ENCODE data around the gene PIEZO1. TPM values are rescaled to one million over a fixed set of nuclear protein-coding genes. Genes with fewer than 3 reads are reported as not detected.

PIEZO1 gene
- total RNA-seq, 2 donors from 2014 or later: 84.1 to 97.0 TPM

DNA sequence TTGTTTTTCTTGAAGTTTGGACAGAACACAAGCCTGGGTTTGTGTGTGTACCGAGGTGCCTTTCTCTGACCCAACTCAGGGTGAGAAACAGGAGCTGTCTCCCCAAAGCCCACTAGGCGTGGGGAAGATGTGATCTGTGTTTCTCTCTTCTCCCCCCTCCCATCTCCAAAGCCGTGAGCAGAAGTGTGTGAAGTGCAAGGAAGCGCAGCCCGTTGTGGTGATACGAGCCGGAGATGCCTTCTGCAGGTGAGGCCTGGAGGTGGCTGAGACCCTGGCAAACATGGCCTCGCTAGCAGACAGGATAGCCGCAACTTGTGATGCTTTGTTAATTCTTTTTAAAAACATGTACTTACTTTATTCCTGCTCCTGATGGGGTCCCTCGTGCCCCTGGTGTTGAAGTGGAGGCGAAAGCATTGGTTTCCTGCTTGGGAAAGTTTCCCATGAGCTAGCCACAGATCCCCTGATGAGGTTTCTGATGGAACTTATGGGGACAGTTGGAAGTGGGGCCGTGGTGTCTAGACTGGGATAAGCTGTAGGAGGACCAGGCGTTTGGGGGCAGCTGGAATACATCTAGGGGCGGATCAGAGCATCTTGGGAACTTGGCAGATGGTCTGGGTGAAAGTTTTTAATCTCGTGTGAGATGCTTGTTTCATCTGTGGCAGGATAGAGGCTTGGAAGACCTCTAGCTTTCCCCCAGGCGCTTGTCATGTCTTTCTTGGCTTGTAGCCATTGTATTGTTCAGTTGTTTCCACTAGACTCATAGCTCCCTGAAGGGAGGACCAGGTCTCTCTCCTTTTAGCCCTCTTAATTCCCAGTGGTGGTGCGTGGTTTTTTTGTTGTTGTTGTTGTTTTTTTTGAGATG, 77.8 kb downstream of the PIEZO1 start:
- no peaks in the 10 kb centered on the region for H3K36me3 Mint-ChIP-seq (ENCODE audit: low read depth)
- Histone ChIP-seq H3K36me3 (ENCODE audit: control insufficient read depth, insufficient read depth, low read length) (no peaks in the 10 kb centered on the region), H3K27ac (ENCODE audit: low read depth, low read length) (no peak overlapping the region), H3K4me1 (ENCODE audit: control insufficient read depth, insufficient read depth, low read length) (peaks cover 6% of the 10 kb centered on the region), H3K9me3 (ENCODE audit: control insufficient read depth, low read length) (no peaks in the 10 kb centered on the region), H3K9ac (ENCODE audit: extremely low read depth, low read length, poor library complexity, severe bottlenecking) (peak overlapping the region; percentile 76), H3K27me3 (ENCODE audit: control insufficient read depth, insufficient read depth, low read length, poor library complexity, severe bottlenecking) (no peaks in the 10 kb centered on the region), H3K4me3 (ENCODE audit: low read length) (peak overlapping the region; percentile 98)
- 59 to 71% methylated on average over 13 to 17 of the region's 17 CpGs for WGBS, 2 experiments (ENCODE audit: insufficient coverage in 1 of 2, insufficient read length in 1 of 2)
- TF ChIP-seq, protein P1, sequence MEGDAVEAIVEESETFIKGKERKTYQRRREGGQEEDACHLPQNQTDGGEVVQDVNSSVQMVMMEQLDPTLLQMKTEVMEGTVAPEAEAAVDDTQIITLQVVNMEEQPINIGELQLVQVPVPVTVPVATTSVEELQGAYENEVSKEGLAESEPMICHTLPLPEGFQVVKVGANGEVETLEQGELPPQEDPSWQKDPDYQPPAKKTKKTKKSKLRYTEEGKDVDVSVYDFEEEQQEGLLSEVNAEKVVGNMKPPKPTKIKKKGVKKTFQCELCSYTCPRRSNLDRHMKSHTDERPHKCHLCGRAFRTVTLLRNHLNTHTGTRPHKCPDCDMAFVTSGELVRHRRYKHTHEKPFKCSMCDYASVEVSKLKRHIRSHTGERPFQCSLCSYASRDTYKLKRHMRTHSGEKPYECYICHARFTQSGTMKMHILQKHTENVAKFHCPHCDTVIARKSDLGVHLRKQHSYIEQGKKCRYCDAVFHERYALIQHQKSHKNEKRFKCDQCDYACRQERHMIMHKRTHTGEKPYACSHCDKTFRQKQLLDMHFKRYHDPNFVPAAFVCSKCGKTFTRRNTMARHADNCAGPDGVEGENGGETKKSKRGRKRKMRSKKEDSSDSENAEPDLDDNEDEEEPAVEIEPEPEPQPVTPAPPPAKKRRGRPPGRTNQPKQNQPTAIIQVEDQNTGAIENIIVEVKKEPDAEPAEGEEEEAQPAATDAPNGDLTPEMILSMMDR (conservative IDR thresholded peaks at IDR 0.05): no peak
- no peak for DNase-seq
- H3K4me1 Mint-ChIP-seq: peaks cover 13% of the 10 kb centered on the region
- H3K4me3 Mint-ChIP-seq: peak overlapping the region; percentile 76
- no peak overlapping the region for H3K27ac Mint-ChIP-seq
- no peaks in the 10 kb centered on the region for H3K27me3 Mint-ChIP-seq (ENCODE audit: insufficient read depth)
- H3K9me3 Mint-ChIP-seq: no peaks in the 10 kb centered on the region

DNA sequence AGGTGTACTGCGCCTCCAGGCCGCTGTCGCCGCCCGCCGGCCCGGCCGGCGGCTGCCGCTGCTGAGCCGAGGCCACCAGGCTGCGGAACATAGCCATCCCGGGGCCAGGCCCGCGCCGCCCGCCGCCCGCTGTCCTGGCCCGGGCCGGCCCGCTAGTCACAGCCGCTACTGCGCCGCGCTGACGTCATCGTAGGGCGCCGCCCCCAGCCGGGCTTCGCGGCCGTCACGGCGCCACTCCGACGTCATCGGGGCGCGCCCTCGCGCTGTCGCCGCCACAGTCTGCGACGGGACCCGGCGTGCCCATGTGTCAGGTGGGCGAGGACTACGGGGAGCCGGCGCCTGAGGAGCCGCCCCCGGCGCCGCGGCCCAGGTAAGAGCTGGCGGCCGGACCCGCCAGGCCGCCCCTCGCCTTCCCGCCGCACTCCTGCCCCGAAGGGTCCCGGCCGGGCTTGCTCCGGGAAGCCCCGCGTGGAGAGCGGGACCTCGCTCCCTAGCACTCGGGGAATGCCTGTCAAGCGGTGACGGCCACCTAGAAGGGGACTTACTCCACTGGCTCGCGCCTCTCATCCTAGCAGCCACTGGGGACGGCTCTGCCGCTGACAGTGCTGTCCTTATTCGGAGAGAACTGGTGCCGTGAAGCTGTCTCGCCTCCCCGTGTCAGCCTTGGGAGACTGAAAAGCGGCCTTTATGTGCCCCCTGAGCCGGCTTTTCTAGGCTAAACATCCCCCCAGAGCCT, 78.6 kb downstream of the PIEZO1 start, which contains the start of the genes CTU2 and RNF166:
Gene CTU2 (plus strand): TSS at position 275 of the 736 bp plus-strand sequence. CDS start 28 bp downstream, at position 303.
Gene RNF166 (minus strand): TSS at position 180 of the 736 bp plus-strand sequence. CDS start 83 bp downstream, at position 97.
- H3K4me3 Mint-ChIP-seq: peak within 1 kb of the TSS; percentile 76
- no peak within 1 kb of the TSS for H3K27ac ChIP-seq (ENCODE audit: low read depth, low read length)

DNA sequence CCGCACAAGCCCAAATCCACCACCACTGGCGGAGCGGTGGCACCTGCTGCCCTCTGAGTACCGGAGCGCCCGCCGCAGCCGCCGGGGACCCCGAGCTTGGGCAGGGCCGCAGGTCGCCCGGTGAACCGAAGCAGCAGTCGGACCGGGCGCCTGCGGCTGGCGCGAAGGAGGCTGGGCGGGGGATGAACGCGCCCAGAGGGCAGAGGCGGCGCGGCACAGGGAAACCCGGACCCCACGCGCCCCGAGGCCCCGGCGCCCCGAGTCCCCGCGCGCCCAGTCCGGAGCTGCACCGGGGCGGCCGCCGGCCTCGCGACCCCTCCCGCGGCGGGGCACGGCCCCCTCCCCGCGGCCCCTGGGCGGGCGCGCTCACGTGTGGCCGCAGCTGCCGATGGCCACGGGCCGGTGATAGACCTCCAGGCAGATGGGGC, 79.2 kb downstream of the PIEZO1 start:
- no peaks in the 10 kb centered on the region for H3K27me3 Mint-ChIP-seq (ENCODE audit: insufficient read depth)
- Histone ChIP-seq H3K27me3 (ENCODE audit: control insufficient read depth, insufficient read depth, low read length, poor library complexity, severe bottlenecking) (no peaks in the 10 kb centered on the region), H3K4me3 (ENCODE audit: low read length) (peak overlapping the region; percentile 98), H3K9ac (ENCODE audit: extremely low read depth, low read length, poor library complexity, severe bottlenecking) (peak overlapping the region; percentile 76), H3K4me1 (ENCODE audit: control insufficient read depth, insufficient read depth, low read length) (peaks cover 6% of the 10 kb centered on the region), H3K27ac (ENCODE audit: low read depth, low read length) (no peak overlapping the region), H3K36me3 (ENCODE audit: control insufficient read depth, insufficient read depth, low read length) (no peaks in the 10 kb centered on the region), H3K9me3 (ENCODE audit: control insufficient read depth, low read length) (no peaks in the 10 kb centered on the region)
- H3K27ac Mint-ChIP-seq: peak overlapping the region; percentile 86
- peak overlapping the region; percentile 76 for H3K4me3 Mint-ChIP-seq
- no peak for DNase-seq
- TF ChIP-seq, protein P1 (conservative IDR thresholded peaks at IDR 0.05): no peak
- H3K36me3 Mint-ChIP-seq (ENCODE audit: low read depth): no peaks in the 10 kb centered on the region
- 0 to 1% methylated on average over 13 to 57 of the region's 57 CpGs for WGBS, 2 experiments (ENCODE audit: insufficient coverage in 1 of 2, insufficient read length in 1 of 2)
- H3K9me3 Mint-ChIP-seq: no peaks in the 10 kb centered on the region
- H3K4me1 Mint-ChIP-seq: peaks cover 13% of the 10 kb centered on the region

More for the DNA sequence above, 78.6 kb downstream of the PIEZO1 start, which contains the start of the genes CTU2 and RNF166:
- peak within 1 kb of the TSS; percentile 76 for H3K9ac ChIP-seq (ENCODE audit: extremely low read depth, low read length, poor library complexity, severe bottlenecking)
- Mint-ChIP-seq H3K27me3 (ENCODE audit: insufficient read depth) (no peaks in the 10 kb centered on the region), H3K36me3 (ENCODE audit: low read depth) (no peaks in the 10 kb centered on the region), H3K4me1 (peaks cover 13% of the 10 kb centered on the region), H3K27ac (peak within 1 kb of the TSS; percentile 86), H3K9me3 (no peaks in the 10 kb centered on the region)
- H3K4me1 ChIP-seq (ENCODE audit: control insufficient read depth, insufficient read depth, low read length): peaks cover 6% of the 10 kb centered on the region
- H3K9me3 ChIP-seq (ENCODE audit: control insufficient read depth, low read length): no peaks in the 10 kb centered on the region
- H3K27me3 ChIP-seq (ENCODE audit: control insufficient read depth, insufficient read depth, low read length, poor library complexity, severe bottlenecking): no peaks in the 10 kb centered on the region
- no peaks in the 10 kb centered on the region for H3K36me3 ChIP-seq (ENCODE audit: control insufficient read depth, insufficient read depth, low read length)
- 0% methylated on average over 34 to 86 of the region's 86 CpGs for WGBS, 2 experiments (ENCODE audit: insufficient coverage in 1 of 2, insufficient read length in 1 of 2)
- DNase-seq: peak; percentile 94
- TF ChIP-seq, protein P1 (conservative IDR thresholded peaks at IDR 0.05): no peak
- H3K4me3 ChIP-seq (ENCODE audit: low read length): peak within 1 kb of the TSS; percentile 98

All from endodermal cell (in vitro differentiated cells).